Measurements from ENCODE around the gene ADGRV1.
"Not testable (repeated sequence)": the region's sequence is repeated elsewhere in the genome, so short reads cannot be mapped to it uniquely, and the experiment has no call there.

The ADGRV1 gene

GRCh38 chr5:90685425-90686022 is 126.9 kb downstream of the ADGRV1 start:
- Mint-ChIP-seq H3K9me3 (ENCODE audit: low read depth) (no peaks in the 10 kb centered on the region), H3K27me3 (no peaks in the 10 kb centered on the region), H3K4me1 (ENCODE audit: low read depth) (no peaks in the 10 kb centered on the region), H3K36me3 (no peaks in the 10 kb centered on the region), H3K27ac (no peak overlapping the region), H3K4me3 (no peak overlapping the region)

DNA sequence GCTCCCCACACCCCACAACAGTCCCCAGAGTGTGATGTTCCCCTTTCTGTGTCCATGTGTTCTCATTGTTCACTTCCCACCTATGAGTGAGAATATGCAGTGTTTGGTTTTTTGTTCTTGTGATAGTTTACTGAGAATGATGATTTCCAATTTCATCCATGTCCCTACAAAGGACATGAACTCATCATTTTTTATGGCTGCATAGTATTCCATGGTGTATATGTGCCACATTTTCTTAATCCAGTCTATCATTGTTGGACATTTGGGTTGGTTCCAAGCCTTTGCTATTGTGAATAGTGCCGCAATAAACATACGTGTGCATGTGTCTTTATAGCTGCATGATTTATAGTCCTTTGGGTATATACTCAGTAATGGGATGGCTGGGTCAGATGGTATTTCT is 127.8 kb downstream of the ADGRV1 start:
- H3K27ac Mint-ChIP-seq; H3K4me1 Mint-ChIP-seq (ENCODE audit: low read depth); H3K27me3 Mint-ChIP-seq; H3K4me3 Mint-ChIP-seq; H3K9me3 Mint-ChIP-seq (ENCODE audit: low read depth); H3K36me3 Mint-ChIP-seq: not testable (repeated sequence)

DNA sequence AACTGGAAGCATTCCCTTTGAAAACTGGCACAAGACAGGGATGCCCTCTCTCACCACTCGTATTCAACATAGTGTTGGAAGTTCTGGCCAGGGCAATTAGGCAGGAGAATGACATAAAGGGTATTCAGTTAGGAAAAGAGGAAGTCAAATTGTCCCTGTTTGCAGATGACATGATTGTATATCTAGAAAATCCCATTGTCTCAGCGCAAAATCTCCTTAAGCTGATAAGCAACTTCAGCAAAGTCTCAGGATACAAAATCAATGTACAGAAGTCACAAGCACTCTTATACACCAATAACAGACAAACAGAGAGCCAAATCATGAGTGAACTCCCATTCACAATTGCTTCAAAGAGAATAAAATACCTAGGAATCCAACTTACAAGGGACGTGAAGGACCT is 128.9 kb downstream of the ADGRV1 start:
- not testable (repeated sequence) for H3K4me3 Mint-ChIP-seq; H3K4me1 Mint-ChIP-seq (ENCODE audit: low read depth); H3K27me3 Mint-ChIP-seq; H3K9me3 Mint-ChIP-seq (ENCODE audit: low read depth); H3K27ac Mint-ChIP-seq; H3K36me3 Mint-ChIP-seq

DNA sequence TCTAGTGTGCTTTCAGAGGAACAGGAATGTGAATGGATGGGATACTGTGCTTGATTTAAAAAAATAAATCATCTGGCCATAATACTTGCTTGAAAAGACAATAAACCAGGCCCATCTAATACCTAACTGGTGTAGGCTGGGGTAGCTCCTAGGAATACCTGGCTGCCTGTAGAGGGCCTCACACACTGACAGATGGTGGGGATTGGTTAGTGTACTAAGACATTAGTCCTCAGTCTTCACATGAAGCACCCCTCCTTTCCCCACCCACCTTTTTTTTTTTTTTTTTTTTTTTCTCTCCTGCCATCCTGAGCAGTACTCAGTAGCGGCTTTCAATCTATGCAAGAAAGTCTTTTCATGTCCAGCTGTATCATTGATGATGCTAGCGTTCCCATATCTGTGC is 130.5 kb downstream of the ADGRV1 start:
- Mint-ChIP-seq H3K4me1 (ENCODE audit: low read depth) (no peaks in the 10 kb centered on the region), H3K9me3 (ENCODE audit: low read depth) (no peaks in the 10 kb centered on the region), H3K4me3 (no peak overlapping the region), H3K36me3 (no peaks in the 10 kb centered on the region), H3K27ac (no peak overlapping the region), H3K27me3 (peaks cover 3% of the 10 kb centered on the region)

DNA sequence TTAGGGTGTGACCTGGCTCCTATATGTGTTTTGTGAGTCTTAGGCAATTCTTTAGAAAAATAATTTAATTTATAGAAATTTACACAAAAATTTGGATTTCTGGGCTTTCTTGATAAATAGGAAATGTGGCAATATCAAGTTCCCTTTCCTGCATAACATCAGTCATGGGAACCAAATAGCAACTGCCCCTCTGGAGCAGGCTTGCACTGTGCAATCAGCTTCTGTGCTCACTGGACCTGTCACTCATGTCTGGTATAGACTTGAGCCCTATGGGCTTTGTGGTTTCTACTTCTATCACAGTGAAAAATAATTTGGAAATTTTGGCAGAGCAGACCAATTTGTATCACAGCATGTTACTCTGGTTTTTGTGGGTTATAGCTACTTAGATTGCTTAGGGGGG is 131.7 kb downstream of the ADGRV1 start:
- Mint-ChIP-seq H3K36me3 (no peaks in the 10 kb centered on the region), H3K4me1 (ENCODE audit: low read depth) (no peaks in the 10 kb centered on the region), H3K9me3 (ENCODE audit: low read depth) (no peaks in the 10 kb centered on the region), H3K27me3 (peaks cover 4% of the 10 kb centered on the region), H3K27ac (no peak overlapping the region), H3K4me3 (no peak overlapping the region)

DNA sequence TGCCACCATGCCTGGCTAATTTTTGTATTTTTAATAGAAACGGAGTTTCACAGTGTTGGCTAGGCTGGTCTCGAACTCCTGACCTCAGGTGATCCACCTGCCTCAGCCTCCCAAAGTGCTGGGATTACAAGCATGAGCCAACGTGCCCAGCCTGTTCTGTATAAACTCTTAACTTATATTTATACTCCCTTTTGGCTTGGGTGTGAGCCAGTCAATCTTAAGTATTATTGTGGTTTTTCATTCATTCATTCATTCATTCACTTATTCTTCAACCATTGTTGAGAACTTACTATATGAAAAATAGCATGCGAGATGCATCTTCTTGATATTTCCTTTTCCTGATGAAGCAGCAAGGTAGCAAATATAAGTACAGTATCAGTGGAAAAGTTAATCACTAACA is 132.9 kb downstream of the ADGRV1 start:
- peaks cover 4% of the 10 kb centered on the region for H3K27me3 Mint-ChIP-seq
- no peak overlapping the region for H3K4me3 Mint-ChIP-seq
- no peak overlapping the region for H3K27ac Mint-ChIP-seq
- no peaks in the 10 kb centered on the region for H3K9me3 Mint-ChIP-seq (ENCODE audit: low read depth)
- no peaks in the 10 kb centered on the region for H3K36me3 Mint-ChIP-seq
- H3K4me1 Mint-ChIP-seq (ENCODE audit: low read depth): no peaks in the 10 kb centered on the region

DNA sequence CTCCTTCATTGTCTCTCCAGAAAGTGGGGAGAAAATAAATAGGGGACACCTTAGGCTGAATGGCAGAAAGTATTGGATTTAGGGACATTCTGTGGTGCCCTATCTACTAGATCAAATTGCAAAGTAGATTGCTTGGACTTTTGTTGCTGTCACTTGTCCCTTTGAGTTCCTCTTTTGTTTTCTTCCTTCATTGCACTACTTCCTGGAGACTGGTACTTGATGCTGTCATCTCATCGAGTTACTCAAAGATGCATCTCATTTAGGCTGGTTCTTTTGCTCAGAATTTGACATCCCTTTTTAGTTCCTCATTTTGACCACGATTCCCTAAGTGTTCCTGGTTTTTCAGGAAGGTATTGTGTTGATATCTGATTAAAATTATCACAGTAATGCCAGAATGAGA is 137.6 kb downstream of the ADGRV1 start:
- no peak overlapping the region for H3K4me3 Mint-ChIP-seq
- H3K36me3 Mint-ChIP-seq: no peaks in the 10 kb centered on the region
- no peaks in the 10 kb centered on the region for H3K4me1 Mint-ChIP-seq (ENCODE audit: low read depth)
- no peak overlapping the region for H3K27ac Mint-ChIP-seq
- peaks cover 4% of the 10 kb centered on the region for H3K27me3 Mint-ChIP-seq
- no peaks in the 10 kb centered on the region for H3K9me3 Mint-ChIP-seq (ENCODE audit: low read depth)

GRCh38 chr5:90700299-90700698 is 141.7 kb downstream of the ADGRV1 start:
- Mint-ChIP-seq H3K36me3 (no peaks in the 10 kb centered on the region), H3K4me3 (no peak overlapping the region), H3K27ac (no peak overlapping the region), H3K9me3 (ENCODE audit: low read depth) (no peaks in the 10 kb centered on the region), H3K4me1 (ENCODE audit: low read depth) (no peaks in the 10 kb centered on the region), H3K27me3 (peaks cover 9% of the 10 kb centered on the region)

DNA sequence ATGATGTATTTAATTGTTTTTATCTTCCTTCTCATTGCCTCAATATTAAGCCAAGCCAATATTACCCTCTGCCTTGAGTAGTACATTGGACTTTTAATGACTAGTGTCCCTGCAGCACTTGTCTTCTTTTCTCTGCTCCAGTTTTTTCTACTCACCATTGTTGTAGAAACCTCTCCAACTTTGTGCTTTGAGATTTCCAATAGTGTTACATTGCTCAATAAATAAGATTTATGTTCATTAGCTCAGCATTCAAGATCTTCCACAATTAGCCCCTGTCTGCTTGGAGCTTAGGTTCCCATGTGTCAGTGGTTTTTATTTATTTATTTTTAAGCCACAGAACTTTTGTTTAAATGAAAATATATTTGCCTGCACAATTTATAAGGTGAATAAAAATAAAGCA is 145.3 kb downstream of the ADGRV1 start:
- no peaks in the 10 kb centered on the region for H3K36me3 Mint-ChIP-seq
- peaks cover 12% of the 10 kb centered on the region for H3K27me3 Mint-ChIP-seq
- no peak overlapping the region for H3K4me3 Mint-ChIP-seq
- no peaks in the 10 kb centered on the region for H3K4me1 Mint-ChIP-seq (ENCODE audit: low read depth)
- H3K27ac Mint-ChIP-seq: no peak overlapping the region
- H3K9me3 Mint-ChIP-seq (ENCODE audit: low read depth): no peaks in the 10 kb centered on the region

DNA sequence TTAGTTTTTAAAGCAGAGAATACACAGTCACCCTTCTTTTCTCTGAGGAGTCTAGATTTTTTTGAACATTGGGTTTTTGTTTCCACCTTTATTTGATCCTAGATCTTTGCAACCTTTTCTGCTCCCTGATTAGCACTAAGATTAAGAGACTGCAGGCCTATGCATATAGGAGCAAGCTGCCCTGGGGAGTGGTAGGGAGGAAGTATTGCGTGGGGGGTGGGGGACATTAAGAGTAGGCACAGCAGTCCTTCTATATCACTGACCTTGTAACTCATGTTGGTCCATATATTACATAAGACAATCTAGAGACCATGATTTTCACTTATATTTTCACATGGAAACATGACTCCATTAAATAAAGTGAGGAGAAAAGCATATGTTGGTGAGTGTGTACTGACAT is 149.1 kb downstream of the ADGRV1 start:
- no peak overlapping the region for H3K4me3 Mint-ChIP-seq
- no peaks in the 10 kb centered on the region for H3K36me3 Mint-ChIP-seq
- H3K9me3 Mint-ChIP-seq (ENCODE audit: low read depth): no peaks in the 10 kb centered on the region
- no peaks in the 10 kb centered on the region for H3K4me1 Mint-ChIP-seq (ENCODE audit: low read depth)
- H3K27me3 Mint-ChIP-seq: peaks cover 12% of the 10 kb centered on the region
- no peak overlapping the region for H3K27ac Mint-ChIP-seq

DNA sequence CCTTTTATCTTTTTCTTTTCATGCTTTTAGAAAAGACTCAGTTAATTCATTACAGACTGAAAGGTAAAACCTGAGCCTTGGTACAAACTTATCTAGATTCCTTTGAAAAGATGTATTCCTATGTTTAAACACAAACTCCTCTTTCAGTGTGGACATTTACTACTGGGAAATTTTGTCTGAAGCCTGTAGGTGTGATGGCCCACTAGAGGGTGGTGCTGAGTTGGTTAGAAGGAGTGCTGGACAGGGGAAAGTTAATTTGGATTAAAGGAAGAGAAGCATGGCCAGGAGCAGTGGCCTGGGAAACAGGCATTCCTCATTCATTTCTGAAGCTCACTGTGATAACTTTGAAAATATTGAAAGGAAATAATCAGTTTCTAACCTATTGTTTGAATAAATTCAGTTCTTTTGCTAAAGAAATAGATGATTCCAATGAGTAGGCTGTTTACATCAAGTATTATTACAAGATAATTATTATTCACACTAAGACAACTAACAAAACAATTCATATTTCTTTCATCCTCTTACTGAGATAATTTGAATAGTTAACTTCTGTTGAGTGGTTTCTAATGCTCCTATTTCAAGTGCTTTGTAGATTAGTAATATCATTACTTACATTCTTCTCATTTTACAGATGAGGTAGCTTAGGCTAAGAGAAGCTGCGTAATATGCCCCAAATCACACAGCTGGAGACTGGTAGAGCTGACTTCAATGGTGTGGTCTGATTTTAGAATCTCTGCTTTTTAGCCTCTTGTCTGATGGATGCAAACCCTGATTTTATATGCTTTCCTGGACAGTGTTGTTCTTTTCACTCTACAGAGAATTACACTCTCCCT is 150.9 kb downstream of the ADGRV1 start:
- H3K4me3 Mint-ChIP-seq: no peak overlapping the region
- H3K9me3 Mint-ChIP-seq (ENCODE audit: low read depth): no peaks in the 10 kb centered on the region
- no peak overlapping the region for H3K27ac Mint-ChIP-seq
- H3K27me3 Mint-ChIP-seq: peaks cover 12% of the 10 kb centered on the region
- H3K36me3 Mint-ChIP-seq: no peaks in the 10 kb centered on the region
- no peaks in the 10 kb centered on the region for H3K4me1 Mint-ChIP-seq (ENCODE audit: low read depth)

DNA sequence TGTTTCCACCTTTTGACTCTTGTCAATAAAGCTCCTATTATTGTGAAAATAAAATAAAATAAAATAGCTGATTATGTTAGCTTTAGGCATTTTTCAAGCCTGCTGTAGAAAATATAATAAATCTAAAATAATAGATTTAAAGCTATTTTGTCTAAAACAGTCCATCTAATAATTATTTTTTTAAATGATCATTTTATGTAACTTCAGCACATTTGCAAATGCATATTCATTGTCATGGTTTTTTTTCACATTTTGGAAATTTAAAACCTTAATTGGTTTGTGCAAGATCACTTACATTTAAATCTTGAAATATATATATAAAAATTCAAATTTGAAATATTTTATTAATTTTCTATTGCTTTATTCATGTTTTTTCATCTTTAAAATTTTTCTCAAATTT is 159.8 kb downstream of the ADGRV1 start:
- no peaks in the 10 kb centered on the region for H3K4me1 Mint-ChIP-seq (ENCODE audit: low read depth)
- no peak overlapping the region for H3K4me3 Mint-ChIP-seq
- no peaks in the 10 kb centered on the region for H3K9me3 Mint-ChIP-seq (ENCODE audit: low read depth)
- no peak overlapping the region for H3K27ac Mint-ChIP-seq
- H3K36me3 Mint-ChIP-seq: no peaks in the 10 kb centered on the region
- H3K27me3 Mint-ChIP-seq: peaks cover 8% of the 10 kb centered on the region

GRCh38 chr5:90739567-90739966 is 181.0 kb downstream of the ADGRV1 start:
- Mint-ChIP-seq H3K4me3 (no peak overlapping the region), H3K4me1 (ENCODE audit: low read depth) (no peaks in the 10 kb centered on the region), H3K9me3 (ENCODE audit: low read depth) (peaks cover 9% of the 10 kb centered on the region), H3K36me3 (no peaks in the 10 kb centered on the region), H3K27ac (no peak overlapping the region), H3K27me3 (peaks cover 7% of the 10 kb centered on the region)

DNA sequence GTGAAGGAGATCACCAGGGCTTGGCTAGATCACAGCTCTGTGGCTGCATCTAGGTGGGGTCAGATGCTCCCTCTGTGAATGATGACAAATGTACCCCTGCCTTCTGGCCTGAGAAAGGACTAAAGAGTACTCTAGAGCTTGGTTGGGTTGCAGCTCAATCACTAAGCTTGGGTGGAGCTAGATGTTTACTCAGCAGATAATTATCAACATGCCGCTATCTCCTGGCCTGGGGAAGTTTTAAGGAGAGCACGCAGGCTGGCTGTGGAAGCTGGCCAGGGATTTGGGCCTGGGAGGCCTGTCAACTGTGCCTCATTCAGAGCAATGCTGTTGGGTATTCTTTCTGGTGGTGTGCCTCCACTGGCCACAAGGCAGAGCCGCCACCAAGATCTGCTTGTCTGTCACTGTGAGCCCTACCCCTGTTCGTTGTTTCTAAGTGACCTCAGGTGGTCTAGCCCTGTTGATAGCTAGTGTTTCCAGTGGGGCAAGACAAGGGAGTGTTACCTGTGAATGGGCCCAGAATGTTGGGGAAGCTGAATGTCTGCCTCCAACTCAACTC is 181.7 kb downstream of the ADGRV1 start:
- no peak overlapping the region for H3K27ac Mint-ChIP-seq
- H3K9me3 Mint-ChIP-seq (ENCODE audit: low read depth): peaks cover 7% of the 10 kb centered on the region
- no peak overlapping the region for H3K4me3 Mint-ChIP-seq
- H3K4me1 Mint-ChIP-seq (ENCODE audit: low read depth): no peaks in the 10 kb centered on the region
- peaks cover 7% of the 10 kb centered on the region for H3K27me3 Mint-ChIP-seq
- no peaks in the 10 kb centered on the region for H3K36me3 Mint-ChIP-seq

- H3K36me3 Mint-ChIP-seq: no peaks in the 10 kb centered on the region
- H3K4me1 Mint-ChIP-seq (ENCODE audit: low read depth): no peaks in the 10 kb centered on the region
- H3K4me3 Mint-ChIP-seq: no peak overlapping the region
- peaks cover 7% of the 10 kb centered on the region for H3K9me3 Mint-ChIP-seq (ENCODE audit: low read depth)
- H3K27me3 Mint-ChIP-seq: peaks cover 11% of the 10 kb centered on the region
- H3K27ac Mint-ChIP-seq: no peak overlapping the region
Observed at GRCh38 chr5:90741022-90741564, 182.5 kb downstream of the ADGRV1 start.
